Activated CD8-positive, alpha-beta memory T cell treated with anti-CD3 and anti-CD28 coated beads for 1 hour (primary cell): ENCODE results near the gene ARF1.

ENCODE experiments used
- DNase-seq, 2 donors: peaks; one replicate each; pipeline ENCODE4 v3.0.0-alpha.2; 2020; ENCODE audit warnings: low read depth in 1 of 2; ENCODE audit errors: extremely low read depth in 1 of 2

ARF1 gene

GRCh38 chr1:228084325-228084724 lies 1.8 kb downstream of the ARF1 start:
- DNase-seq = no peak

- no peak for DNase-seq
Measured at GRCh38 chr1:228084797-228085196, 2.3 kb downstream of the ARF1 start.

- no peak for DNase-seq
Measured at GRCh38 chr1:228085287-228085951, 2.9 kb downstream of the ARF1 start.

- no peak for DNase-seq
Measured at GRCh38 chr1:228087771-228088251, 5.3 kb downstream of the ARF1 start.

GRCh38 chr1:228088586-228089498 lies 6.3 kb downstream of the ARF1 start:
- no peak for DNase-seq

GRCh38 chr1:228089519-228090380 lies 7.2 kb downstream of the ARF1 start:
- no peak for DNase-seq

- DNase-seq = no peak
Measured at GRCh38 chr1:228090613-228091081, 8.1 kb downstream of the ARF1 start.

GRCh38 chr1:228091084-228091483 lies 8.6 kb downstream of the ARF1 start:
- no peak for DNase-seq

- DNase-seq = no peak
Measured at GRCh38 chr1:228092342-228093049, 10.0 kb downstream of the ARF1 start.

- DNase-seq = no peak
Measured at GRCh38 chr1:228093050-228093906, 10.8 kb downstream of the ARF1 start.

- no peak for DNase-seq
Measured at GRCh38 chr1:228094432-228095016, 12.0 kb downstream of the ARF1 start.

GRCh38 chr1:228095161-228095560 lies 12.7 kb downstream of the ARF1 start:
- no peak for DNase-seq

GRCh38 chr1:228095938-228096337 lies 13.4 kb downstream of the ARF1 start:
- DNase-seq = no peak

- DNase-seq = no peak
Measured at GRCh38 chr1:228096416-228097332, 14.2 kb downstream of the ARF1 start.

- DNase-seq = no peak
Measured at GRCh38 chr1:228097333-228098081, 15.0 kb downstream of the ARF1 start.

- no peak for DNase-seq
Measured at GRCh38 chr1:228098323-228098931, 15.9 kb downstream of the ARF1 start.

GRCh38 chr1:228099331-228099732 lies 16.8 kb downstream of the ARF1 start:
- DNase-seq = no peak
